K562 (cell line): ENCODE measurements around the gene DIPK1A. TPM values are rescaled to one million over a fixed set of nuclear protein-coding genes. Genes with fewer than 3 reads are reported as not detected.

Experiments used
- ATF1 ChIP-seq, 2 experiments: fragments of 450-650 bp in 1 of 2; IDR thresholded peaks; 2 replicates each; pipeline ENCODE4 v1.6.1; 2016; ENCODE audit warnings: missing compliant biosample characterization in 1 of 2, missing genetic modification characterization in 1 of 2
- BRF1 ChIP-seq: IDR thresholded peaks from 3 replicates; pipeline ENCODE4 v1.6.1; 2011; ENCODE audit warnings: borderline replicate concordance, mild to moderate bottlenecking; ENCODE audit not compliant: insufficient read length; ENCODE audit errors: extremely low read depth
- CBX2 ChIP-seq: fragments of 200-600 bp; sonication (generic); IDR thresholded peaks from one replicate; pipeline ENCODE4 v1.6.1; 2012; ENCODE audit warnings: mild to moderate bottlenecking, low read length, inconsistent platforms; ENCODE audit not compliant: insufficient read depth, poor library complexity, severe bottlenecking
- CC2D1A ChIP-seq: fragments of 450-650 bp; IDR thresholded peaks from 2 replicates; pipeline ENCODE4 v1.6.1; 2017; ENCODE audit warnings: mild to moderate bottlenecking
- EHMT2 ChIP-seq: fragments of 450-650 bp; IDR thresholded peaks from 2 replicates; pipeline ENCODE4 v1.6.1; 2018; ENCODE audit warnings: antibody characterized with exemption
- HDGF ChIP-seq: fragments of 450-650 bp; IDR thresholded peaks from 2 replicates; pipeline ENCODE4 v1.6.1; 2016
- HSF4 ChIP-seq: fragments of 250-450 bp; sonication (Bioruptor Pico); IDR thresholded peaks from 2 replicates; pipeline ENCODE4 v2.1.2; 2022; ENCODE audit warnings: mild to moderate bottlenecking, moderate library complexity, borderline replicate concordance
- MAFK ChIP-seq: IDR thresholded peaks from 2 replicates; pipeline ENCODE4 v1.6.1; 2011; ENCODE audit warnings: low read length, improper control_type of control experiment
- MCM3 ChIP-seq: fragments of 450-650 bp; IDR thresholded peaks from 2 replicates; pipeline ENCODE4 v1.6.1; 2016
- NR2C1 ChIP-seq, 2 experiments: fragments of 450-650 bp; IDR thresholded peaks; 2 replicates each; pipeline ENCODE4 v1.6.1; 2017; ENCODE audit warnings: mild to moderate bottlenecking in 2 of 2, antibody characterized with exemption in 1 of 2, inconsistent platforms in 1 of 2, missing compliant biosample characterization in 1 of 2, missing genetic modification characterization in 1 of 2
- POLR2G ChIP-seq: fragments of 200-400 bp; formaldehyde crosslinking; IDR thresholded peaks from 2 replicates; pipeline ENCODE4 v1.6.1; 2017; ENCODE audit warnings: low read depth, mild to moderate bottlenecking, antibody characterized with exemption, low read length, moderate library complexity
- SIX5 ChIP-seq, 2 experiments: IDR thresholded peaks; 2 replicates each; pipeline ENCODE4 v1.6.1; 2011; ENCODE audit warnings: low read length in 2 of 2, borderline replicate concordance in 1 of 2, low read depth in 1 of 2, mild to moderate bottlenecking in 1 of 2, moderate library complexity in 1 of 2; ENCODE audit not compliant: insufficient read depth in 1 of 2
- SMARCC2 ChIP-seq: fragments of 450-650 bp; IDR thresholded peaks from 2 replicates; pipeline ENCODE4 v1.6.1; 2017; ENCODE audit warnings: antibody characterized with exemption, moderate library complexity, mild to moderate bottlenecking, low read depth
- SMC3 ChIP-seq: conservative IDR thresholded peaks from 2 replicates; pipeline ENCODE4 v1.6.1; 2011; ENCODE audit warnings: low read depth, low read length, improper control_type of control experiment; ENCODE audit not compliant: insufficient read depth
- TBP ChIP-seq: optimal IDR thresholded peaks from 2 replicates; pipeline ENCODE3; 2011; ENCODE audit warnings: low read depth, low read length, improper control_type of control experiment
- ZNF239 ChIP-seq: fragments of 250-450 bp; sonication (Bioruptor Pico); IDR thresholded peaks from 2 replicates; pipeline ENCODE4 v1.4.0; 2020; ENCODE audit warnings: mild to moderate bottlenecking
- ZNF57 ChIP-seq: fragments of 450-650 bp; formaldehyde crosslinking; IDR thresholded peaks from 2 replicates; pipeline ENCODE4 v1.4.0; 2020; ENCODE audit warnings: mild to moderate bottlenecking, moderate library complexity
- ZNF699 ChIP-seq: fragments of 250-450 bp; sonication (Bioruptor Pico); IDR thresholded peaks from 2 replicates; pipeline ENCODE4 v1.8.0; 2021; ENCODE audit warnings: mild to moderate bottlenecking, moderate library complexity; ENCODE audit not compliant: insufficient replicate concordance
- ZNF77 ChIP-seq: fragments of 250-450 bp; sonication (Bioruptor Pico); IDR thresholded peaks from 2 replicates; pipeline ENCODE4 v1.5.0; 2020
- polyA plus RNA-seq, 8 experiments: library from polyadenylated mRNA; depleted of rRNA in 4 of 8; stranded (reverse) in 5 of 8; unstranded in 3 of 8; fragments of >200 nt; fragmentation: Nextera tagmentation in 2 of 8; fragmentation: Illumina TruSeq in 1 of 8; extraction: Ambion mirVana in 2 of 8; extraction: Trizol in 1 of 8; gene quantifications; 2 replicates each; pipeline versions ENCODE4 v1.2.1 to v1.2.3, GENCODE V29; 2011 to 2014; ENCODE audit warnings: inconsistent platforms in 1 of 8, missing spikeins in 1 of 8
- total RNA-seq, 7 experiments: library from RNA; depleted of rRNA in 6 of 7; stranded (reverse); fragments of >200 nt in 6 of 7; fragmentation: Illumina TruSeq in 2 of 7; extraction: Trizol in 2 of 7; gene quantifications; 2 replicates each; pipeline versions ENCODE4 v1.2.1 to v1.2.3, GENCODE V29; 2011 to 2021; ENCODE audit warnings: low replicate concordance in 1 of 7
- TF ChIP-seq, protein P1 (sequence below): fragments of 450-650 bp; IDR thresholded peaks from 2 replicates; pipeline ENCODE4 v1.6.1; 2016
- TF ChIP-seq, protein P2 (sequence below): sonication (generic); formaldehyde crosslinking; IDR thresholded peaks from 2 replicates; pipeline ENCODE4 v1.5.0; 2020; ENCODE audit warnings: missing genetic modification reagents
- TF ChIP-seq, protein P3 (sequence below): fragments of 450-650 bp; IDR thresholded peaks from one replicate; pipeline ENCODE4 v1.6.1; 2018; ENCODE audit warnings: mild to moderate bottlenecking, moderate library complexity; ENCODE audit not compliant: partially characterized antibody
- TF ChIP-seq, protein P4 (sequence below): fragments of 450-650 bp; formaldehyde crosslinking; IDR thresholded peaks from 2 replicates; pipeline ENCODE4 v1.4.0; 2020; ENCODE audit warnings: mild to moderate bottlenecking, mixed read lengths
- TF ChIP-seq, protein P5 (sequence below): fragments of 450-650 bp; formaldehyde crosslinking; IDR thresholded peaks from 2 replicates; pipeline ENCODE4 v1.4.0; 2022; ENCODE audit warnings: missing genetic modification characterization

The DIPK1A gene
- total and polyA plus RNA-seq, 9 of the 15 experiments (the other 6 are each of a cell fraction or from before 2014, with no cell fraction given): 0.54 to 2.5 (median 1.3) TPM

DNA sequence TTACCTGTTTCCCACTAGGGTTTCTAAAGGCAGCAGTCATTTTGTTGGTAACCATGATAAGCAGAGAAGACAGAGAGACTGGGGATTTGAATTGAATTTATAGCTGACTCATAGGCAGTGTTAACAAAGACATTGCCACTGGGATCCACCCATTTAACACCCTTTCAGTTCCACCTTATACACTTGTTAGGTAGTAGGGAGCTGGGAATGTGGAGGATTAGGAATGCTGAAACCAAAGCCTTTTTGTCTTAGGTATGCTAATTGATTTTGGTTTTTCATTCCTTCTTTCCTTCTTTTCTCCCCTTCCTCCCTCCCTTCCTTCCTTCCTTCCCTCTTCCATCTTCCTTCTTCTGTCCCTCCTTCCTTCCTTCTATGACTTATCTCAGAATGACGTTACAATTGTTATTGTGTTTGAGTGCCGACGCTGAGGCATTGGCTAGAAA lies 168.9 kb downstream of the DIPK1A start (continued):
- TF ChIP-seq, protein P1, sequence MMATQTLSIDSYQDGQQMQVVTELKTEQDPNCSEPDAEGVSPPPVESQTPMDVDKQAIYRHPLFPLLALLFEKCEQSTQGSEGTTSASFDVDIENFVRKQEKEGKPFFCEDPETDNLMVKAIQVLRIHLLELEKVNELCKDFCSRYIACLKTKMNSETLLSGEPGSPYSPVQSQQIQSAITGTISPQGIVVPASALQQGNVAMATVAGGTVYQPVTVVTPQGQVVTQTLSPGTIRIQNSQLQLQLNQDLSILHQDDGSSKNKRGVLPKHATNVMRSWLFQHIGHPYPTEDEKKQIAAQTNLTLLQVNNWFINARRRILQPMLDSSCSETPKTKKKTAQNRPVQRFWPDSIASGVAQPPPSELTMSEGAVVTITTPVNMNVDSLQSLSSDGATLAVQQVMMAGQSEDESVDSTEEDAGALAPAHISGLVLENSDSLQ: peak; percentile 36; the same call in 1 of the 2 replicates
- TF ChIP-seq MCM3: no peak
- TF ChIP-seq BRF1: no peak
- no peak for TF ChIP-seq ATF1 (CRISPR knock-in tag; IDR thresholded peaks at IDR 0.05)
- peak; percentile 67 for TF ChIP-seq ATF1 (tag; IDR thresholded peaks at IDR 0.05)
- no peak for TF ChIP-seq SIX5 (IDR thresholded peaks at IDR 0.05; ENCODE audit: borderline replicate concordance in 1 of 2, insufficient read depth in 1 of 2, low read depth in 1 of 2, low read length in 2 of 2)
- peak; percentile 30 for TF ChIP-seq TBP
- TF ChIP-seq ZNF239: no peak
- TF ChIP-seq CBX2: no peak
- TF ChIP-seq HSF4: no peak
- TF ChIP-seq, protein P2, sequence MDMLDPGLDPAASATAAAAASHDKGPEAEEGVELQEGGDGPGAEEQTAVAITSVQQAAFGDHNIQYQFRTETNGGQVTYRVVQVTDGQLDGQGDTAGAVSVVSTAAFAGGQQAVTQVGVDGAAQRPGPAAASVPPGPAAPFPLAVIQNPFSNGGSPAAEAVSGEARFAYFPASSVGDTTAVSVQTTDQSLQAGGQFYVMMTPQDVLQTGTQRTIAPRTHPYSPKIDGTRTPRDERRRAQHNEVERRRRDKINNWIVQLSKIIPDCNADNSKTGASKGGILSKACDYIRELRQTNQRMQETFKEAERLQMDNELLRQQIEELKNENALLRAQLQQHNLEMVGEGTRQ (CRISPR knock-in tag): no peak
- TF ChIP-seq, protein P3, sequence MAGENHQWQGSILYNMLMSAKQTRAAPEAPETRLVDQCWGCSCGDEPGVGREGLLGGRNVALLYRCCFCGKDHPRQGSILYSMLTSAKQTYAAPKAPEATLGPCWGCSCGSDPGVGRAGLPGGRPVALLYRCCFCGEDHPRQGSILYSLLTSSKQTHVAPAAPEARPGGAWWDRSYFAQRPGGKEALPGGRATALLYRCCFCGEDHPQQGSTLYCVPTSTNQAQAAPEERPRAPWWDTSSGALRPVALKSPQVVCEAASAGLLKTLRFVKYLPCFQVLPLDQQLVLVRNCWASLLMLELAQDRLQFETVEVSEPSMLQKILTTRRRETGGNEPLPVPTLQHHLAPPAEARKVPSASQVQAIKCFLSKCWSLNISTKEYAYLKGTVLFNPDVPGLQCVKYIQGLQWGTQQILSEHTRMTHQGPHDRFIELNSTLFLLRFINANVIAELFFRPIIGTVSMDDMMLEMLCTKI: no peak
- TF ChIP-seq ZNF57: no peak
- no peak for TF ChIP-seq ZNF699 (CRISPR knock-in tag)
- peak; percentile 93 for TF ChIP-seq EHMT2
- TF ChIP-seq MAFK: peak; percentile 75
- TF ChIP-seq SMARCC2: no peak
- peak; percentile 33; the same call in 1 of the 2 replicates for TF ChIP-seq CC2D1A
- TF ChIP-seq SMC3: no peak
- TF ChIP-seq, protein P4, sequence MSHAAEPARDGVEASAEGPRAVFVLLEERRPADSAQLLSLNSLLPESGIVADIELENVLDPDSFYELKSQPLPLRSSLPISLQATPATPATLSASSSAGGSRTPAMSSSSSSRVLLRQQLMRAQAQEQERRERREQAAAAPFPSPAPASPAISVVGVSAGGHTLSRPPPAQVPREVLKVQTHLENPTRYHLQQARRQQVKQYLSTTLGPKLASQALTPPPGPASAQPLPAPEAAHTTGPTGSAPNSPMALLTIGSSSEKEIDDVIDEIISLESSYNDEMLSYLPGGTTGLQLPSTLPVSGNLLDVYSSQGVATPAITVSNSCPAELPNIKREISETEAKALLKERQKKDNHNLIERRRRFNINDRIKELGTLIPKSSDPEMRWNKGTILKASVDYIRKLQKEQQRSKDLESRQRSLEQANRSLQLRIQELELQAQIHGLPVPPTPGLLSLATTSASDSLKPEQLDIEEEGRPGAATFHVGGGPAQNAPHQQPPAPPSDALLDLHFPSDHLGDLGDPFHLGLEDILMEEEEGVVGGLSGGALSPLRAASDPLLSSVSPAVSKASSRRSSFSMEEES (CRISPR knock-in tag): no peak
- no peak for TF ChIP-seq POLR2G
- TF ChIP-seq NR2C1 (IDR thresholded peaks at IDR 0.05): no peak
- TF ChIP-seq NR2C1 (tag; IDR thresholded peaks at IDR 0.05): no peak
- no peak for TF ChIP-seq ZNF77 (CRISPR knock-in tag)
- TF ChIP-seq HDGF: peak; percentile 77; the same call in 1 of the 2 replicates
- TF ChIP-seq, protein P5, sequence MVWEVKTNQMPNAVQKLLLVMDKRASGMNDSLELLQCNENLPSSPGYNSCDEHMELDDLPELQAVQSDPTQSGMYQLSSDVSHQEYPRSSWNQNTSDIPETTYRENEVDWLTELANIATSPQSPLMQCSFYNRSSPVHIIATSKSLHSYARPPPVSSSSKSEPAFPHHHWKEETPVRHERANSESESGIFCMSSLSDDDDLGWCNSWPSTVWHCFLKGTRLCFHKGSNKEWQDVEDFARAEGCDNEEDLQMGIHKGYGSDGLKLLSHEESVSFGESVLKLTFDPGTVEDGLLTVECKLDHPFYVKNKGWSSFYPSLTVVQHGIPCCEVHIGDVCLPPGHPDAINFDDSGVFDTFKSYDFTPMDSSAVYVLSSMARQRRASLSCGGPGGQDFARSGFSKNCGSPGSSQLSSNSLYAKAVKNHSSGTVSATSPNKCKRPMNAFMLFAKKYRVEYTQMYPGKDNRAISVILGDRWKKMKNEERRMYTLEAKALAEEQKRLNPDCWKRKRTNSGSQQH (CRISPR knock-in tag): no peak
